ENCODE results near the gene ZNF773.
"Not testable (repeated sequence)": the region's sequence is repeated elsewhere in the genome, so short reads cannot be mapped to it uniquely, and the experiment has no call there.

Gene ZNF773

DNA sequence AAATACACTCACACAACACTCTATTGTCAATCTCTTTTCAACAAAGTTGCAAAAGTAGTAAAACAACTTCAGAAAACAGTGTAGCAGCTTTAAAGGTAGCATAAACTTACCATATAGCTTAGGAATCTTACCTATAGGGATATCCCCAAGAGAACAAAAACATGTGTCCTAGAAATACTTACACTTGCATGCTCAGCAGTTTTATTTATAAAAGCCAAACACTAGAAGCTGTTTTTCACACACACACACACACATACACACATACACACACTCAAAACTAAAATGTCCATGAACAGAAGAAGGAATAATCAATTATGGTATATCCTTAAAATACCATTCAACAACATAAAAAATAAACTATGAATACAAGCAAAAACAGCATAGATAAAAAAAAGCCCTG lies 11.7 kb downstream of the ZNF773 start:
- H3K9ac ChIP-seq (ENCODE audit: low read depth, low read length), result no peak overlapping the region
- no peaks in the 10 kb centered on the region for H3K27me3 ChIP-seq (ENCODE audit: control insufficient read depth, insufficient read depth, low read length)
- no peaks in the 10 kb centered on the region for H3K4me1 ChIP-seq (ENCODE audit: control insufficient read depth, insufficient read depth, low read length)
- H3K9me3 ChIP-seq (ENCODE audit: control insufficient read depth, insufficient read depth, low read length), result peaks cover 8% of the 10 kb centered on the region
- H3K4me3 ChIP-seq (ENCODE audit: low read depth, low read length), result no peak overlapping the region
- H3K36me3 ChIP-seq (ENCODE audit: control insufficient read depth, insufficient read depth, low read length), result peaks cover 9% of the 10 kb centered on the region

DNA sequence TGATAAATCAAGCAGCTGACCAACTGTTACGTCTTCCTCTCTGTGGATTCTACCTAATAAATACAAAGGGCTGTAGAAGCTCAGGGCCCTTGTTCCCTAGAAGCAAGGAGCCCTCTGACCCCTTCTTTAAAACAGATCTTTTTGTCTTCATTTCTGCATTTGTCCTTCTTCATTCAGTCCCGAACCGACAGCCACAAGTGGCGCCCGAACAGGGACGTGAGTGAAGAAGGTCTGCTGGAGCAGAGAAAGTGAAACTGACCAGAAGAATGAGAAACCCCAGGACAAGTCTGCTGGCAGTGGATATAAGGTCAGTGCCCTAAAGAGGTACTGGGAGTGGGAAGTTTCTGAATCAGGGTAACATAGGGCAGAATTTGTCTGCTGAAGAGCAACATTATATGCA lies 13.1 kb downstream of the ZNF773 start:
- Histone ChIP-seq H3K4me1 (ENCODE audit: control insufficient read depth, insufficient read depth, low read length) (no peaks in the 10 kb centered on the region), H3K4me3 (ENCODE audit: low read depth, low read length) (no peak overlapping the region), H3K9ac (ENCODE audit: low read depth, low read length) (no peak overlapping the region), H3K9me3 (ENCODE audit: control insufficient read depth, insufficient read depth, low read length) (peaks cover 8% of the 10 kb centered on the region), H3K27me3 (ENCODE audit: control insufficient read depth, insufficient read depth, low read length) (no peaks in the 10 kb centered on the region), H3K36me3 (ENCODE audit: control insufficient read depth, insufficient read depth, low read length) (no peaks in the 10 kb centered on the region)

DNA sequence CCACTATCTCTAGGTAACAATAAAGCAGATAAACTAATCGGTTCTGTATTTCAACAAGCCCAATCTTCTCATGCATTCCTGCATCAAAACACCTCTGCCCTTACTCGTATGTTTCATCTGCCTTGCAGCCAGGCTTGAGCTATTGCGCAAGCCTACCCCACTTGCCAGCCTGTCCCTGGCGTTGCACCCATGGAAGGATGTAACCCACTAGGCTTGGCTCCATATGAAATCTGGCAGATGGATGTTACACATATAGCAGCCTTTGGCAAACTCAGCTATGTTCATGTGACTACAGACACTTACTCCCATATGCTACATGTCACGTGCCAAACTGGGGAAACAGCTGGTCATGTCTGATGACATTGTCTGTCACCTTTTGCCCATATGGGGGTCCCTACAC lies 15.5 kb downstream of the ZNF773 start:
- Histone ChIP-seq H3K9me3 (ENCODE audit: control insufficient read depth, insufficient read depth, low read length) (peaks cover 8% of the 10 kb centered on the region), H3K4me3 (ENCODE audit: low read depth, low read length) (no peak overlapping the region), H3K36me3 (ENCODE audit: control insufficient read depth, insufficient read depth, low read length) (no peaks in the 10 kb centered on the region), H3K4me1 (ENCODE audit: control insufficient read depth, insufficient read depth, low read length) (no peaks in the 10 kb centered on the region), H3K9ac (ENCODE audit: low read depth, low read length) (no peak overlapping the region), H3K27me3 (ENCODE audit: control insufficient read depth, insufficient read depth, low read length) (no peaks in the 10 kb centered on the region)

DNA sequence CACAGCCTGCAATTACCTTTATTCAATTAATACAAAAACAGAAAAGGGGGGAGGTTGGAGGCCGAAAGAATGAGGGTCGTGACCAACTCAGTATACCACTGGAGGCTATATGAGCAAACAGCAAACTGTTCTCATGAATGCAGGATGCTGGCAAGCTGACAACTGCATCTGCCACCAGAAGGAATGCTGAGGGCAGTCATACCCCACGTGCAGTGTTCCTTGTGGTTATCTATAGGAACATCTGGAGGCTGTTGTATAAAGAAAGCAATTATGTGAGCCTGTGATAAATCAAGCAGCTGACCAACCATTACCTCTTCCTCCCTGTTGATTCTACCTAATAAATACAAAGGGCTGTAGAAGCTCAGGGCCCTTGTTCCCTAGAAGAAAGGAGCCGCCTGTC lies 18.3 kb downstream of the ZNF773 start:
- not testable (repeated sequence) for H3K9me3 ChIP-seq (ENCODE audit: control insufficient read depth, insufficient read depth, low read length); H3K27me3 ChIP-seq (ENCODE audit: control insufficient read depth, insufficient read depth, low read length); H3K36me3 ChIP-seq (ENCODE audit: control insufficient read depth, insufficient read depth, low read length); H3K4me3 ChIP-seq (ENCODE audit: low read depth, low read length); H3K4me1 ChIP-seq (ENCODE audit: control insufficient read depth, insufficient read depth, low read length); H3K9ac ChIP-seq (ENCODE audit: low read depth, low read length)

DNA sequence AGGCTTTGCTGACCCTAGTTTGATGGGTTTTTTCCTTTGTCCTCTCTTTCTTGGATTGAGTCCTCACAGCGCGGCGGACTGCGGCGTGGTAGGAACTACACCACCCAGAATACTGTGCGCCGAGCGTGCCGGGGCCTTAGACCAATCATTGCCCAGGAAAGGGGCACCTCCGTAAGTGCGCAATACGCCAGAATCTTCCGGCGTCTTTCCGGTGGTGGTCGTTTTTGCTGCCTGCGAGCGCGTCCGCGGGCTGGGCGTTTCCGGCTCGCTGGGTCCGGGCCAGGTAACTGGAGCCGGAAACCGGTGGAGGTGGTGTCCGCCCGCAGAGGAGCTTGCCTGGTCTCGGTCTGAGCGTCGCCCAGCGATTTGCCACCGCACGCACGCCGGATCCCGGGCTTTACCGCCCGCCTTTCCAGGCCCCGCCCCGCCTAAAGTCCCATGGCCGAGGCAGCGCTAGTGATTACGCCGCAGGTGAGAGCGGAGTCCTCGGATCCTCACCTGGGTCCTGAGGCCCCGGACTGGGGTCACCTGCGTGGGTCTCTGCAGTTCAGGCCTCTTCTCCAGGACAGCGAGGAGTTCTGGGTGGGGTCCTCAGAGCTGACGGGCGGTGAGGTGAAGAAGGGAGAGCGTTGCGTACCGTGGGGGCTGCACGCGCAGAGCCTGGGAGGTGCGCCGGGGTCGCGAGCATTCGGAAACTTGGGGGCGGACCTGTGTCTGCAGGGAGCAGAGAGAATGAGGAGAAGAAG lies 27.6 kb downstream of the ZNF773 start, which contains the start of gene ZNF549:
Gene ZNF549, plus strand, starts transcription at position 221 of the 746 bp plus-strand sequence. Its CDS starts 218 bp downstream, at position 439.
- H3K9me3 ChIP-seq (ENCODE audit: control insufficient read depth, insufficient read depth, low read length), result no peaks in the 10 kb centered on the region
- peaks cover 2% of the 10 kb centered on the region for H3K36me3 ChIP-seq (ENCODE audit: control insufficient read depth, insufficient read depth, low read length)
- peaks cover 2% of the 10 kb centered on the region for H3K4me1 ChIP-seq (ENCODE audit: control insufficient read depth, insufficient read depth, low read length)
- peak within 1 kb of the TSS; percentile 85 for H3K9ac ChIP-seq (ENCODE audit: low read depth, low read length)
- H3K4me3 ChIP-seq (ENCODE audit: low read depth, low read length), result peak within 1 kb of the TSS; percentile 95
- no peaks in the 10 kb centered on the region for H3K27me3 ChIP-seq (ENCODE audit: control insufficient read depth, insufficient read depth, low read length)

- H3K4me1 ChIP-seq (ENCODE audit: control insufficient read depth, insufficient read depth, low read length), result no peaks in the 10 kb centered on the region
- H3K4me3 ChIP-seq (ENCODE audit: low read depth, low read length), result no peak overlapping the region
- H3K27me3 ChIP-seq (ENCODE audit: control insufficient read depth, insufficient read depth, low read length), result no peaks in the 10 kb centered on the region
- H3K36me3 ChIP-seq (ENCODE audit: control insufficient read depth, insufficient read depth, low read length), result peaks cover 44% of the 10 kb centered on the region
- H3K9ac ChIP-seq (ENCODE audit: low read depth, low read length), result no peak overlapping the region
- H3K9me3 ChIP-seq (ENCODE audit: control insufficient read depth, insufficient read depth, low read length), result peaks cover 35% of the 10 kb centered on the region
Observed at GRCh38 chr19:57537953-57538547, 38.3 kb downstream of the ZNF773 start.

DNA sequence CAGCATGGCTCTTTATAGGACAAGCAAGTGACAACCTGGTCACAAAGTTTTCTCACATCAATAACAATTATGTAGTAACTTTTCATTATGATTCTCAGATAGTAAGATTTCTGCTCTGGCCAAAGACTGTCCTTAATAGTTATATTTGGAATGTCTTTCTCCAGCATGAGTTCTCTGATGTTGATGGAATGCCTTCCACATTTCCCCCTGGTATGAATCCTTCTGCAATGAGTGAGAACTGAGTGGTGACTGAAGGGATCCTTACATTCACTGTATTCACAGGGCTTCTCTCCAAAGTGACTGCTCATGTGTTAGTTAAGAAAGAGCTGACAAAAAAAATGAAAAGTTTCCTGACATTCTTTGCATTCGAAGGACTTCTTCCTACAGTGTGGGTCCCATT lies 46.8 kb downstream of the ZNF773 start:
- no peak overlapping the region for H3K4me3 ChIP-seq (ENCODE audit: low read depth, low read length)
- no peak overlapping the region for H3K9ac ChIP-seq (ENCODE audit: low read depth, low read length)
- H3K4me1 ChIP-seq (ENCODE audit: control insufficient read depth, insufficient read depth, low read length), result no peaks in the 10 kb centered on the region
- no peaks in the 10 kb centered on the region for H3K27me3 ChIP-seq (ENCODE audit: control insufficient read depth, insufficient read depth, low read length)
- peaks cover 33% of the 10 kb centered on the region for H3K36me3 ChIP-seq (ENCODE audit: control insufficient read depth, insufficient read depth, low read length)
- H3K9me3 ChIP-seq (ENCODE audit: control insufficient read depth, insufficient read depth, low read length), result peaks cover 2% of the 10 kb centered on the region

DNA sequence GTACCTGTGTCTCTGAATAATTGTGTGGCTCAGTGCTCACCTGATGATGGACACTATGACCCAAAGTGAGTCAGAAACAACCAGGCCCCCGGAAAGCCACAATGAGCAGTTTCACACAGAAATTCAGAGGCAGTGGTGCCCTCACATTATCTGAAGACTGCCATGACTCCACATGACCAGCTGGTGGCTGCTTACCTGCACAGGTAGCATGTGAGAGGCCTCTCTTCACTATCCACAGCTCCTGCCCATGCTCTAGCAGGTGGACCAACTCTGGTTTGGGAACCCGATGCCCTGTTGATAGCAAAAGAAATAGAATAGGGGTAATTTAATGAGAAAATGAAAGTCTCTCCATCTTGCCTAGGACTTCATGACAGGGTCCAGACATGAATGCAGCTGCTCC lies 52.7 kb downstream of the ZNF773 start:
- Histone ChIP-seq H3K36me3 (ENCODE audit: control insufficient read depth, insufficient read depth, low read length) (peaks cover 41% of the 10 kb centered on the region), H3K9me3 (ENCODE audit: control insufficient read depth, insufficient read depth, low read length) (peaks cover 1% of the 10 kb centered on the region), H3K4me3 (ENCODE audit: low read depth, low read length) (no peak overlapping the region), H3K9ac (ENCODE audit: low read depth, low read length) (no peak overlapping the region), H3K4me1 (ENCODE audit: control insufficient read depth, insufficient read depth, low read length) (no peaks in the 10 kb centered on the region), H3K27me3 (ENCODE audit: control insufficient read depth, insufficient read depth, low read length) (no peaks in the 10 kb centered on the region)

DNA sequence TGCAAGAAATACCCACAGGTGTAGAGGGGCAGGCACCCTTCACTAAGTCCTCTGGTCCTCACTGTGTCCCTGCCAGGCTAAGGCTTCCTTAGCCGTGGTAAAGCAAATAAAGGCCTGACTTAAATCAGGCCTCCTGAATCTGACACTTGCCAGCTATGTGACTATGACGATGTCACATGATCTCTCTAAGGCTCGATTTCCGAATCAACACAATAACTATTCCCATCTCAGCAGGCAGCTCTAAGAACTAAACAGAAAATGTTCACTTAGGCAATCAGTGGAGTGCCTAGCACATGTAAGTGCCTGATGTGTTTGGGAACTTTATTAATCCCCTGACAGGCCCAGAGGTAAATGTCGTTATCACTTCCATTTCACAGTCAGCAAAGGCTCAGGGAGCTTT lies 57.9 kb downstream of the ZNF773 start:
- Histone ChIP-seq H3K36me3 (ENCODE audit: control insufficient read depth, insufficient read depth, low read length) (peaks cover 13% of the 10 kb centered on the region), H3K9ac (ENCODE audit: low read depth, low read length) (no peak overlapping the region), H3K27me3 (ENCODE audit: control insufficient read depth, insufficient read depth, low read length) (no peaks in the 10 kb centered on the region), H3K9me3 (ENCODE audit: control insufficient read depth, insufficient read depth, low read length) (no peaks in the 10 kb centered on the region), H3K4me3 (ENCODE audit: low read depth, low read length) (no peak overlapping the region), H3K4me1 (ENCODE audit: control insufficient read depth, insufficient read depth, low read length) (peaks cover 4% of the 10 kb centered on the region)

All from iPS-15b (cell line).